MM.1S (cell line): ENCODE results near the gene PIGR.

Experiments
- DNase-seq: peaks from one replicate; pipeline ENCODE4 v3.0.0-alpha.2; 2015
- H2AFZ ChIP-seq: fragments of 300-600 bp; sonication (generic); 2 replicates; pipeline ENCODE4 v1.6.0; 2016; ENCODE audit warnings: antibody characterized with exemption, low read length
- H3F3A ChIP-seq: fragments of 300-600 bp; sonication (generic); 2 replicates; pipeline ENCODE4 v1.6.1; 2016; ENCODE audit warnings: mild to moderate bottlenecking, antibody characterized with exemption, low read length, moderate library complexity, mixed read lengths; ENCODE audit not compliant: insufficient read depth
- H3K27ac ChIP-seq: fragments of 300-600 bp; sonication (generic); 2 replicates; pipeline ENCODE4 v1.5.1; 2016; ENCODE audit warnings: mild to moderate bottlenecking, low read length
- H3K27me3 ChIP-seq: fragments of 300-600 bp; sonication (generic); replicated peaks from 2 replicates; pipeline ENCODE4 v1.6.0; 2016; ENCODE audit warnings: low read length; ENCODE audit not compliant: insufficient read depth
- H3K36me3 ChIP-seq: fragments of 300-600 bp; sonication (generic); replicated peaks from 2 replicates; pipeline ENCODE4 v1.6.1; 2016; ENCODE audit warnings: mild to moderate bottlenecking, low read length, mixed read lengths; ENCODE audit not compliant: insufficient read depth
- H3K4me1 ChIP-seq: fragments of 300-600 bp; sonication (generic); 2 replicates; pipeline ENCODE4 v1.6.1; 2016; ENCODE audit warnings: low read length, mixed read lengths
- H3K4me2 ChIP-seq: fragments of 300-600 bp; sonication (generic); 2 replicates; pipeline ENCODE4 v1.6.0; 2016; ENCODE audit warnings: low read depth, low read length
- H3K4me3 ChIP-seq: fragments of 300-600 bp; sonication (generic); 2 replicates; pipeline ENCODE4 v1.5.1; 2016; ENCODE audit warnings: low read length, mixed read lengths
- H3K79me2 ChIP-seq: fragments of 300-600 bp; sonication (generic); 2 replicates; pipeline ENCODE4 v1.6.1; 2016; ENCODE audit warnings: mixed run types, low read length, mixed read lengths
- H3K9ac ChIP-seq: fragments of 300-600 bp; sonication (generic); 2 replicates; pipeline ENCODE4 v1.6.1; 2016; ENCODE audit warnings: low read length, mixed read lengths
- H3K9me2 ChIP-seq: fragments of 300-600 bp; sonication (generic); replicated peaks from 2 replicates; pipeline ENCODE4 v1.6.1; 2016; ENCODE audit warnings: mild to moderate bottlenecking, low read length, mixed read lengths; ENCODE audit not compliant: insufficient read depth
- H3K9me3 ChIP-seq: fragments of 300-600 bp; sonication (generic); replicated peaks from 2 replicates; pipeline ENCODE4 v1.6.1; 2016; ENCODE audit warnings: mild to moderate bottlenecking, low read length, mixed read lengths; ENCODE audit not compliant: insufficient read depth
- H4K20me1 ChIP-seq: fragments of 300-600 bp; sonication (generic); 2 replicates; pipeline ENCODE4 v1.6.1; 2016; ENCODE audit warnings: mild to moderate bottlenecking, low read length, moderate library complexity, mixed read lengths; ENCODE audit not compliant: insufficient read depth
- CTCF ChIP-seq: fragments of 300-600 bp; sonication (generic); IDR thresholded peaks from 2 replicates; pipeline ENCODE4 v1.5.1; 2016; ENCODE audit warnings: antibody characterized with exemption, low read length, mixed read lengths
- EZH2 ChIP-seq: fragments of 300-600 bp; sonication (generic); optimal IDR thresholded peaks from 2 replicates; pipeline ENCODE3; 2017; ENCODE audit warnings: low read depth, mild to moderate bottlenecking, antibody characterized with exemption, low read length, mixed read lengths
- EZH2phosphoT487 ChIP-seq: fragments of 300-600 bp; sonication (generic); IDR thresholded peaks from 2 replicates; pipeline ENCODE4 v1.6.1; 2018; ENCODE audit warnings: antibody characterized with exemption, low read length

The PIGR gene

GRCh38 chr1:206979379-206980043 lies 33.2 kb upstream of the PIGR start:
- H3K4me2 ChIP-seq, result no peak overlapping the region
- no peaks in the 10 kb centered on the region for H3K36me3 ChIP-seq
- H3K27ac ChIP-seq, result no peak overlapping the region
- TF ChIP-seq EZH2phosphoT487, result no peak
- TF ChIP-seq CTCF, result peak; percentile 69
- no peak for TF ChIP-seq EZH2
- no peaks in the 10 kb centered on the region for H3K79me2 ChIP-seq
- no peak overlapping the region for H3K4me3 ChIP-seq
- H3F3A ChIP-seq, result no peaks in the 10 kb centered on the region
- no peaks in the 10 kb centered on the region for H3K27me3 ChIP-seq
- H3K4me1 ChIP-seq, result no peaks in the 10 kb centered on the region
- no peak overlapping the region for H3K9ac ChIP-seq
- H3K9me3 ChIP-seq, result no peaks in the 10 kb centered on the region
- H3K9me2 ChIP-seq, result no peaks in the 10 kb centered on the region
- H2AFZ ChIP-seq, result no peak overlapping the region
- DNase-seq, result peak; percentile 37
- no peaks in the 10 kb centered on the region for H4K20me1 ChIP-seq

GRCh38 chr1:206978259-206978658 lies 32.0 kb upstream of the PIGR start:
- DNase-seq, result no peak
- H4K20me1 ChIP-seq, result no peaks in the 10 kb centered on the region
- H3K4me1 ChIP-seq, result no peaks in the 10 kb centered on the region
- TF ChIP-seq EZH2phosphoT487, result no peak
- no peak for TF ChIP-seq CTCF
- no peak for TF ChIP-seq EZH2
- no peaks in the 10 kb centered on the region for H3K9me3 ChIP-seq
- no peak overlapping the region for H3K4me3 ChIP-seq
- no peaks in the 10 kb centered on the region for H3K36me3 ChIP-seq
- no peaks in the 10 kb centered on the region for H3K9me2 ChIP-seq
- H3K79me2 ChIP-seq, result no peaks in the 10 kb centered on the region
- no peak overlapping the region for H3K4me2 ChIP-seq
- no peak overlapping the region for H3K27ac ChIP-seq
- H3F3A ChIP-seq, result no peaks in the 10 kb centered on the region
- no peaks in the 10 kb centered on the region for H3K27me3 ChIP-seq
- no peak overlapping the region for H3K9ac ChIP-seq
- H2AFZ ChIP-seq, result no peak overlapping the region

- no peak for TF ChIP-seq CTCF
- TF ChIP-seq EZH2, result no peak
- no peak for TF ChIP-seq EZH2phosphoT487
- Histone ChIP-seq H3K9me3 (no peaks in the 10 kb centered on the region), H3K4me2 (no peak overlapping the region), H3K79me2 (no peaks in the 10 kb centered on the region), H3K4me3 (no peak overlapping the region), H2AFZ (no peak overlapping the region), H3K4me1 (no peaks in the 10 kb centered on the region), H3K9me2 (no peaks in the 10 kb centered on the region), H3F3A (no peaks in the 10 kb centered on the region), H3K36me3 (no peaks in the 10 kb centered on the region), H3K27ac (no peak overlapping the region), H3K27me3 (no peaks in the 10 kb centered on the region), H3K9ac (no peak overlapping the region), H4K20me1 (no peaks in the 10 kb centered on the region)
- DNase-seq, result no peak
These were observed 29.0 kb upstream of the PIGR start for GRCh38 chr1:206975306-206975705.
